T-helper 17 cell (primary cell): Measurements from ENCODE around the gene TBX15. TPM values are rescaled to one million over a fixed set of nuclear protein-coding genes. Genes with fewer than 3 reads are reported as not detected.

Experiments used
- ATAC-seq: fragments of 150-1000 bp; cut with Tn5 transposase; 2 replicates; pipeline ENCODE4 v1.10.0; 2021; ENCODE audit warnings: mild to moderate bottlenecking, moderate library complexity
- DNase-seq, 3 donors: peaks; one replicate each; pipeline versions ENCODE4 v3.0.0 to v3.0.0-alpha.2; 2020 to 2021
- H3K9me3 ChIP-seq: one replicate; pipeline ENCODE4 v1.7.0; 2013; ENCODE audit warnings: low read length, mild to moderate bottlenecking; ENCODE audit not compliant: control insufficient read depth, poor library complexity, severe bottlenecking
- H3K27ac Mint-ChIP-seq: one replicate; pipeline ENCODE4 v1.8.0; 2022; ENCODE audit warnings: mild to moderate bottlenecking, moderate library complexity, mixed read lengths
- H3K27me3 Mint-ChIP-seq: one replicate; pipeline ENCODE4 v1.8.0; 2022; ENCODE audit warnings: mixed read lengths
- H3K36me3 Mint-ChIP-seq: one replicate; pipeline ENCODE4 v1.8.0; 2022; ENCODE audit warnings: low read depth, mixed read lengths
- H3K4me1 Mint-ChIP-seq: one replicate; pipeline ENCODE4 v1.8.0; 2022; ENCODE audit warnings: mild to moderate bottlenecking, mixed read lengths
- H3K4me3 Mint-ChIP-seq: one replicate; pipeline ENCODE4 v1.8.0; 2022; ENCODE audit warnings: mild to moderate bottlenecking, moderate library complexity, mixed read lengths
- total RNA-seq, 4 donors: library from RNA in 2 of 4; stranded (reverse) in 2 of 4; gene quantifications; one replicate each; pipeline ENCODE4 v1.2.3 and lab custom pipeline; 2022 to 2026

Gene TBX15
- not detected for total RNA-seq
- 0 reads per million in 2 donors for total RNA-seq (lab: John Stamatoyannopoulos, UW)

- H3K9me3 ChIP-seq, result no peaks in the 10 kb centered on the region
- Mint-ChIP-seq H3K4me1 (peaks cover 2% of the 10 kb centered on the region), H3K27ac (peak within 1 kb of the TSS; percentile 27), H3K36me3 (peaks cover 6% of the 10 kb centered on the region), H3K27me3 (peaks cover 94% of the 10 kb centered on the region), H3K4me3 (peak within 1 kb of the TSS; percentile 37)
- DNase-seq (no peak), ATAC-seq (no peak)
These were observed at the start of gene TBX15 for GRCh38 chr1:118988186-118989005. TSS of gene TBX15 (minus strand) at chr1:118988343. CDS start at chr1:118987795, 548 bp downstream.

- Mint-ChIP-seq H3K27ac (no peak overlapping the region), H3K4me1 (no peaks in the 10 kb centered on the region), H3K36me3 (peaks cover 11% of the 10 kb centered on the region), H3K4me3 (no peak overlapping the region), H3K27me3 (no peaks in the 10 kb centered on the region)
- ATAC-seq (no peak), DNase-seq (no peak)
- H3K9me3 ChIP-seq, result no peaks in the 10 kb centered on the region
These were observed 46.2 kb upstream of the TBX15 start for GRCh38 chr1:119034359-119034758.

GRCh38 chr1:119032986-119033385, 44.8 kb upstream of the TBX15 start:
- no peak for ATAC-seq
- no peaks in the 10 kb centered on the region for H3K9me3 ChIP-seq
- H3K36me3 Mint-ChIP-seq, result peaks cover 9% of the 10 kb centered on the region
- no peak for DNase-seq
- no peak overlapping the region for H3K4me3 Mint-ChIP-seq
- H3K27me3 Mint-ChIP-seq, result no peaks in the 10 kb centered on the region
- H3K4me1 Mint-ChIP-seq, result no peaks in the 10 kb centered on the region
- no peak overlapping the region for H3K27ac Mint-ChIP-seq

DNA sequence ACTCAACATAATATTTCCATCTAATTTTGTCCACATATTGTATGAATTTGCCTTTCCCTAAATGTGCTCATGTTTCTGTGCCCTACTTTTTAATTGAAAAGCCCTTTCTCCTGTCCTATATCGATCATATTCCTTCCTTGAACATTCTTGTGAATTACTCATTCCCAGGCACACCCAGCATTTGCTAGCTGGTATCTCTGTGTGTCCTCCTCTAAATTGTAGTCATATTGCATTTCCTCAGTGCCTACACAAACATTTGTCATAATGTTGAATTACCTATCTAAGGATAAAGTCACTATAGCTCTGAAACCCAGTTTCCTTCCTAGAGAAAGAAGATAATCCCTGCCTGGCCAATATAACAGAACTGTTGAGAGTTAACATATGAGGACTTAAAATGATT, 39.6 kb upstream of the TBX15 start:
- Mint-ChIP-seq H3K4me3 (no peak overlapping the region), H3K36me3 (peaks cover 4% of the 10 kb centered on the region), H3K27me3 (no peaks in the 10 kb centered on the region), H3K4me1 (no peaks in the 10 kb centered on the region), H3K27ac (no peak overlapping the region)
- ATAC-seq (no peak), DNase-seq (no peak)
- no peaks in the 10 kb centered on the region for H3K9me3 ChIP-seq

GRCh38 chr1:119026956-119027355, 38.8 kb upstream of the TBX15 start:
- Mint-ChIP-seq H3K4me3 (no peak overlapping the region), H3K36me3 (peaks cover 4% of the 10 kb centered on the region), H3K27ac (no peak overlapping the region), H3K4me1 (no peaks in the 10 kb centered on the region), H3K27me3 (no peaks in the 10 kb centered on the region)
- ATAC-seq, result no peak
- DNase-seq, result no peak
- H3K9me3 ChIP-seq, result no peaks in the 10 kb centered on the region

GRCh38 chr1:119015547-119015946, 27.4 kb upstream of the TBX15 start:
- peaks cover 4% of the 10 kb centered on the region for H3K9me3 ChIP-seq
- Mint-ChIP-seq H3K4me3 (no peak overlapping the region), H3K27me3 (no peaks in the 10 kb centered on the region), H3K27ac (no peak overlapping the region), H3K36me3 (peaks cover 7% of the 10 kb centered on the region), H3K4me1 (no peaks in the 10 kb centered on the region)
- no peak for DNase-seq
- no peak for ATAC-seq

GRCh38 chr1:119012383-119012782, 24.2 kb upstream of the TBX15 start:
- DNase-seq (no peak), ATAC-seq (no peak)
- Mint-ChIP-seq H3K27ac (no peak overlapping the region), H3K27me3 (peaks cover 20% of the 10 kb centered on the region), H3K4me1 (peaks cover 5% of the 10 kb centered on the region), H3K4me3 (no peak overlapping the region), H3K36me3 (peaks cover 5% of the 10 kb centered on the region)
- H3K9me3 ChIP-seq, result peaks cover 4% of the 10 kb centered on the region

GRCh38 chr1:119011706-119012105, 23.6 kb upstream of the TBX15 start:
- Mint-ChIP-seq H3K4me1 (peaks cover 5% of the 10 kb centered on the region), H3K36me3 (peaks cover 5% of the 10 kb centered on the region), H3K27ac (no peak overlapping the region), H3K4me3 (no peak overlapping the region), H3K27me3 (peaks cover 20% of the 10 kb centered on the region)
- peaks cover 4% of the 10 kb centered on the region for H3K9me3 ChIP-seq
- DNase-seq (no peak), ATAC-seq (no peak)

- peaks cover 26% of the 10 kb centered on the region for H3K27me3 Mint-ChIP-seq
- H3K4me3 Mint-ChIP-seq, result no peak overlapping the region
- ATAC-seq, result no peak
- H3K36me3 Mint-ChIP-seq, result peaks cover 5% of the 10 kb centered on the region
- peaks cover 4% of the 10 kb centered on the region for H3K9me3 ChIP-seq
- H3K27ac Mint-ChIP-seq, result no peak overlapping the region
- no peak for DNase-seq
- peaks cover 5% of the 10 kb centered on the region for H3K4me1 Mint-ChIP-seq
These were observed 23.0 kb upstream of the TBX15 start for GRCh38 chr1:119011116-119011515.

GRCh38 chr1:119010201-119010600, 22.1 kb upstream of the TBX15 start:
- Mint-ChIP-seq H3K4me3 (no peak overlapping the region), H3K27ac (no peak overlapping the region), H3K36me3 (peaks cover 9% of the 10 kb centered on the region), H3K4me1 (peaks cover 5% of the 10 kb centered on the region), H3K27me3 (peaks cover 34% of the 10 kb centered on the region)
- H3K9me3 ChIP-seq, result peaks cover 4% of the 10 kb centered on the region
- ATAC-seq (no peak), DNase-seq (no peak)

DNA sequence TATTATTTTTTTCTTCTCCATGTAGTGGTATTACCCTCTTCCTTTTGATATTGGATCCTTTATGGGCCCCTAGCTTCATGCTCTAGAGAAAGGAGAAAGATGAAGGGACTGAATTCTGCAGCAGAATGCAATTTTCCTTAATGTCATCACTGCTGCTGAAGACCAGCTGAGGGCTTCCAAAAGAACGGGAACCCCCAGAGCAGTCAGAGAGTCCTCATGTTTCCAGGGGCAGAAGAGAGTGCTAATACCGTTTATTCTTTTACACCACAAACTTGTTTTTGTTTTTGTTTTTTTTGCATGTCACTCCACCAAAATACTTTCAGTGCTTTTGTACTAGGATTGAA, 21.1 kb upstream of the TBX15 start:
- Mint-ChIP-seq H3K27me3 (peaks cover 43% of the 10 kb centered on the region), H3K27ac (no peak overlapping the region), H3K4me3 (no peak overlapping the region), H3K36me3 (peaks cover 9% of the 10 kb centered on the region), H3K4me1 (peaks cover 5% of the 10 kb centered on the region)
- H3K9me3 ChIP-seq, result peaks cover 4% of the 10 kb centered on the region
- DNase-seq, result no peak
- ATAC-seq, result no peak

DNA sequence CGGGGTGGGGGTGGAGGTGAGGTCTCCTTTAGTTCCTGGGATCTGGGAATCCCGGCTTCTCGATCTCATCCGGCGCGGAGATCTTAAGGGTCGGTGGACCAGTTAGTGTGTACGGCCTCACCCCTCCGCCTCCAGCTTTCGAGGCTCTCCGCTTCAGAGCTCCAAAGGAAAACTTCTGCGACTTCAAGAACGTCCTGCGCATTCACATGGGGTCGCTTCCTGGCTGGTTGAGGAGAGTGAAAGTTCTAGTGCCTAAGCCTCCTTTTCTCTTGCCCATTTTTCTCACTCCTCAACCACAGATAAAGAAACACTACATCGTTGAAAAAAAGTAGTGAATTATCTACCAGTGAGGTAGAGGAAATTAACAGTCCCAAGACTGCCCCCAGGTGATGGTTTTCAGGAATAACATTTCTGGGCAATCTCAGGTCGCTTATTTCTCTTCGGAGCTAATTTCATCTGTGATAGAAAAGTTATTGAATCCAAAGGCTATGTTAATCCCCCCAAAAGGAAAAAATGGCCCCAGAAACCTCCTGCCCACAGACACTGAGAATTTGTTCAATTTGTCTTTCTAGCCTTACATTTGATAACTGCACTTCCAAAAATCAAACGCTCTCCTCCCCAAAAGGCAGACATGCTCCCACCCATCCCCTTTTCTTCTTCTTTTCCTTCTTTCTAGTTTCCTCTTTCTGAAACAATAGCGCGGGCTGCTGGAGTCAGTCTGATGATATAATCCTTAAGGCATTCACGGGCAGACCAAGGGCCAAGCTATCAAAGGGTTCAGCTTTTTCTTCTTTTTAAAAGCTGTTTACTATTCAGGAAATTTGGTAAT, 20.6 kb upstream of the TBX15 start:
- no peak for DNase-seq
- peaks cover 9% of the 10 kb centered on the region for H3K36me3 Mint-ChIP-seq
- H3K27me3 Mint-ChIP-seq, result peaks cover 49% of the 10 kb centered on the region
- peaks cover 4% of the 10 kb centered on the region for H3K9me3 ChIP-seq
- peak; percentile 35 for ATAC-seq
- H3K4me1 Mint-ChIP-seq, result peaks cover 5% of the 10 kb centered on the region
- peak overlapping the region; percentile 1 for H3K27ac Mint-ChIP-seq
- H3K4me3 Mint-ChIP-seq, result peak overlapping the region; percentile 57

DNA sequence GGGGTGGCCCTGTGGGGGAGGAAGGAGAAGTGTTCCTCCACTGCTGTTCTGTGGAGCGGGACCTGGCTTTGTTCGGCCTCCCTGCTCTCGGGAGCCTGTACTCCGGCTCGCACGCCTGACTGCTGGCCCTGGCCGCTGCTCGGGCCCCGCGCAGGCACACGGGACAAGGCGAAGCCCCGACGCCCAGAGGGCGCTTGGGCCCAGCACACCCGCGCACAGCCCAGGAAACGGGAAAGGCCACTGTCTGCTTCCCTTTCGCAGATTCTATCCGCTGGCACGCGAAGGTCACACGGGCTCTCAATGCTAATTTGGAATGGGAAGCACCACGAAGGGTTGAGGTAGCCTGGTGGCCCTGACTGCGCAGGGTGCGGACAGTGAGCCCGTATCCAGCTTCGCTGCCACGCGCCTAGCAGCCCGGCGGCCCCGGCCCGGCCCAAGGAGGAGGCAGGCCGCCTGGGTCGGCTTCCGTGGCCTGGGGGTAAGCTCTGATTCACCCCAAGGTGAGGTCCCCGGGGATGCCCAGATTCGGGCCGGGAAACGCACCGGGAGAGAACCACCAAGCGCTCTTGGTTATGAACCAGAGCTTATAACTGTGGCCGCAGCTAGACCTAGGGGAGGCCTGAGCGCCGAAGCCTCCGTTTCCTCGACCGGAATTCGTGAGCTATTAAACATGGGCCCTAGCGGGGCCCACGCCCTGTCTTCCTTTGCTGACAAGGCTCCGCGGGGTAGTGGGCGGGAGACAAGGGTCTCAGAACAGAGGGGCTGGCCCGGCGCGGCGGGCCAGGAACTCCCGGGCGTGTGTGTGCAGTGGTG, 19.7 kb upstream of the TBX15 start:
- Mint-ChIP-seq H3K4me3 (no peak overlapping the region), H3K4me1 (peaks cover 5% of the 10 kb centered on the region), H3K36me3 (peaks cover 8% of the 10 kb centered on the region), H3K27ac (peak overlapping the region; percentile 1), H3K27me3 (peaks cover 57% of the 10 kb centered on the region)
- no peak for ATAC-seq
- H3K9me3 ChIP-seq, result peaks cover 4% of the 10 kb centered on the region
- no peak for DNase-seq
